Keratinocyte (primary cell): ENCODE results near the gene CAMSAP1.

Experiments
- CTCF ChIP-seq, 3 experiments: IDR thresholded peaks in 1 of 3; conservative IDR thresholded peaks in 1 of 3; optimal IDR thresholded peaks in 1 of 3; 2 replicates in 2 of 3; 3 replicates in 1 of 3; pipeline versions ENCODE3 to v1.5.1; 2011; ENCODE audit warnings: low read length in 3 of 3, mild to moderate bottlenecking in 3 of 3, moderate library complexity in 2 of 3, control low read depth in 1 of 3, inconsistent platforms in 1 of 3; ENCODE audit not compliant: insufficient read depth in 2 of 3; ENCODE audit errors: extremely low read depth in 1 of 3
- EZH2 ChIP-seq: IDR thresholded peaks from one replicate; pipeline ENCODE4 v1.6.1; 2012; ENCODE audit warnings: inconsistent platforms, mild to moderate bottlenecking, low read length, moderate library complexity

GRCh38 chr9:135908093-135908753 lies 877 bp upstream of the CAMSAP1 start:
- no peak for TF ChIP-seq CTCF (optimal IDR thresholded peaks at IDR 0.05 in 1 of 3, IDR thresholded peaks at IDR 0.05 in 1 of 3, conservative IDR thresholded peaks at IDR 0.05 in 1 of 3; ENCODE audit: extremely low read depth in 1 of 3, insufficient read depth in 2 of 3, low read length in 3 of 3)
- no peak for TF ChIP-seq EZH2
